ENCODE results near the gene PPP6R2.

Gene PPP6R2

DNA sequence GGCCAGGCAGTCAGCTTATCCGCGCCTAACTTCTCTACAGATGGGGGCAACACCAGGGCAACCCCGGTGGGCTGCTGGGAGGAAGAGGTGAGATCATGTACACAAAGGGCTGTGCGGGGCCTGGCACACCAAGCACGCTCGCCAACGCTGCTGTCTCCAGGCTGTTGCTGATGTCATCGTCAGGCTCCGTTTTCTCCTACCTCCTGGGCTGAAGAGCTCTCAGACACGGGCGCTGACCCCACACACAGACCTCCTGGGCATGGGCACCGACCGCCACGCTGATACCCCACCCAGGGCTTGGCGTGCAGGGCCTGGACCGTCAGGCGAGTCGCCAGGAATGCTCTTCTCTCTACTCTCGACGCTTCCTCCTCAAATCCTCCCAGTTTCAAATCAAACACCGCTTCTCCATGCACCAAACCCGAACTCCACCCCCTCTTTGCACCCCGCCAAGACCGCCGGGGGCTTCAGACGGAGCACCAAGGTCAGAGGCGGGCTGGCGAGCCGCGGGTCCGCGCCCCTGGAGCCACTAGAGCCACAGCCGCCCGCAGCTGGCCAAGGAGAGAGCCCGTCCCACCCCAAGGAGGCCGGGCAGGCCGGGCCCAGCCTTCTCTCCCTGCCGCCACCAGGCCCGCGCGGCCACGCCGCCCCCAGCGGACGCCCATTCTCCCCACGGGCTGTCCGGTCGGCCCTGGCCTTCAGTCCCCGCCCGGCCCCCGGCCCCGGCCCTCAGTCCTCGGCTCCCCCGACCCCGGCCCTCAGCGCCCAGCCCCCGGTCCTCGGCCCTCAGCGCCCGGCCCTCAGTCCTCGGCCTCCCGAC lies 130.9 kb downstream of the PPP6R2 start:
- DNase-seq, result no peak

DNA sequence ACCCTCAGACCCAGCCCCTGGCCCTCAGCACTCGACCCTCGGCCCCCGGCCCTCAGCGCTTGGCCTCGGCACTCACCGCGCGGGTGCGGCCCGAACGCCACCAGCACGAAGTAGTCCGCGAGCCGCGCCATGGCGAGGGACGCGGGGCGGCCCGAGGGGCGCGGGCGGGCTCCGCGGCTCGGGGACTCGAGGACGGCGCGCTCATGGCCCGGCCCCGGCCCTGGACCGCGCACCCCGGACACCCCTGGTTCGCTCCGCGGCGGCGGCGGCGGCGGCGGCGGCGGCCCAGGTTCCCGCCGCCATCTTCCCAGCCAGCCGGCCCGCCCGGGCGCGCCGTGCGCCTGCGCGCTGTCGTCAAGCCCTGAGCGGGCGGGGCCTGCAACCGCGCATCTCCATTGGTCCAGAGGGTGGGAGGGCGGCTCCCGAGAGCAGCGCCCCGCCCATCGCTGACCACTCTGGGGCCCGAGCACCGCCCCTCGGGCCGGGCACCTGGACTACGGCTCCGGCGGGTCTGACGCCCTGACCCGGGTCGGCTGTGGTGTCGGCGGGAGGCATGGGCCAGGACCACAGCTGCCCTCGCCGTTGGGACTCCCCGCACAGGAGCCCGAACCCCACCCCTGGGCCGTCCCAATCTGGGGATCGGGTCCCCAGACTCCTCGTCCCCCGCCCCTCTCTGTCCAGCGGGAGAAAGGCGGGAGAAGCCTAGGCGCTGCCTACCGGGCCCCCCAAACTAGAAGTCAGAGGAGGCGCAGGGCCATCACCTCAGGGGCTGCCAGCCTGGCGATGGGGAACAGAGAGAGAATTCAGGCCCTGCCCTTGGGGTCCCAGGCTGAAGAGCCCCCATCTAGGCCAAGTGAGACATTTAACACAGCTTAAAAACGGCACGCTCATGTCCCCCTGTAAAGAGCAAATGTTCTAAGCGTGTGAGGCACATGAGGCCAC lies 131.9 kb downstream of the PPP6R2 start, which contains the start of gene SBF1:
SBF1 (minus strand) TSS at position 326 of the 942 bp plus-strand sequence; CDS start at position 131, 195 bp downstream.
- DNase-seq, result peak; percentile 31

DNA sequence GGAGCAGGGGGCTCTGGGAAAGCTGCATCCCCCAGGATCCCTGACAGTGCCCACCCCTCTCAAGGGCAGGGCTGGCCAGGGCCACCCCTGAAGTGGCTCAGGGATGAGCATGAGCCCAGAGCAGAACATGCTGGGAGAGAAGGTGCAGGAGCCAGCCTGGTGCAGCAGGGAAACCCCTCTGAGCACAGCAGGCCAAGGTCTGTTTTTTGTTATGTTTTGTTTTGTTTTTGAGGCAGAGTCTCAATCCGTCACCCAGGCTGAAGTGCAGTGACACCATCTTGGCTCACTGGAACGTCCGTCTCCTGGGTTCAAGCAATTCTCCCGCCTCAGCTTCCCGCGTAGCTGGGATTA lies 132.5 kb downstream of the PPP6R2 start:
- DNase-seq, result no peak

DNA sequence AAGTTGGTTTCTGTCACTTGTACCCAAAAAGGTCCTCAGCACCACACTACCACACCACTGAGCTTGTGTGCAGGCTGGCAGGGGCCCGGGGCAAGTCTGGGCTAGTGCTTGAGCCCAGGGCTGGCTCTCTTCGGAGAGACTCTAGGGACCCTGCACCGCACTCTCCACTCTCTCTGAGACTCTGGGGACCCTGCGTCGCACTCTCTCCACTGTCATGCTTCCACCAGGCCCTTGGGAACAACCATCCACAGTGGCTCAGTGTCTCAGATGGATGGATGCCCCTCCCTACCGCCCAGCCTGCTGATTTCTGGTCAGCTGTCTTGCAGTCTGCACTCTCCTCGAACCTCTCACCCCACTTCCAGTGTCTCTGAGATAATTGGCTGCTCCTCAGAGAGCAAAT lies 133.7 kb downstream of the PPP6R2 start:
- no peak for DNase-seq

DNA sequence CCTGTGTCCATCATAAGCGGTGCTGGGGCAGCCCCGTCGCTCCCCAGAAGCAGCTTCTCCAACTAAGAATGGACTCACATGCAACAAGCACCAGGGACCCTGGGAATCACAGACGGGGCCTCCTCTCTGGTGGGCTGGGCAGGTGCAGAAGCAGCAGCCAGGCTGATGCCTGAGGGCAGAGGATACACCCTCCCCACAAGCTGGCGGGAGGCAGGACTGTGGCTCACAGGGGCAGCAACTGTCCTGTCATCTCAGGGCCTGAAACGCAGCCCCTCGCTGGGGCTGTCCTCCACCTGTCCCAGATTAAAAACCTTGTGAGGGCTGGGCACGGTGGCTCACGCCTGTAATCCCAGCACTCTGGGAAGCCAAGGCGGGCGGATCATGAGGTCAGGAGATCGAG lies 134.8 kb downstream of the PPP6R2 start:
- DNase-seq, result no peak

DNA sequence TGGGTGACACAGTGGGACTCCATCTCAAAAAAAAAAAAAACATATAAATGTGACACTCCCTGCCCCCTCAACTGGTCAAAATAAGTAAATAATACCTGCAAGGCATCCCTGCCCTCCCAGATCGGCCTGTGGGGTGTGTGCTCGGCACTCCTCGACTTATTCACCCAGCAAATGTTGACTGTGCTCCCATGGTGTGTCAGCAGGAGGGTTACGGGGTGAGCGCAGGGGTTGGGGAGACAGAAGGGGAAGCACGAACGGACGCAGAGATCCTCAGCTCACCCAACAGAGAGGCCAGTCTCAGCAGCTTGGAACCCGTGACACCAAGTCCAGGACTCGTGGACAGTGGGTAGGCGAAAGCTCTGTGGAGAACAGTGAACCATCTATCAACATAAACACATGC lies 136.6 kb downstream of the PPP6R2 start:
- DNase-seq, result no peak

DNA sequence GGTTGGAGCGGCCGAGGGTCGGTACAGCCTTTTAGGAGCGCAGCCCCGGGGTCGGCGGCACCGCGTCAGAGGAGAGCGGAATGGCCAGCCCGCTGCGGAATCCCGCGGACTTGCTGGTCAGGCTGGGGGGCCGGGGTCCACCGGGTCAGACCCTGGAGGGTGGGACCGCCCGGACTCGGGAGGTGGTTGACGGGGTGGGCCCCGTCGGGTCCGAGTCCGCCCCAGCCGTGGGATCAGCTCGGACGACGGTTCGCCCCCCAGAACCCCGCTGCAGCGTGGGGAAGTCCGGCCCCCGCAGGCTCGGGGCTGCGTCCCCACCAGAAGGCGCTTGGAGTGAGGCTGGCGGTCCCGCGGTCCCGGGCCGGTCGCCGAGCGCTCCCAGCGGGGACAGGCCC lies 137.9 kb downstream of the PPP6R2 start:
- no peak for DNase-seq

DNA sequence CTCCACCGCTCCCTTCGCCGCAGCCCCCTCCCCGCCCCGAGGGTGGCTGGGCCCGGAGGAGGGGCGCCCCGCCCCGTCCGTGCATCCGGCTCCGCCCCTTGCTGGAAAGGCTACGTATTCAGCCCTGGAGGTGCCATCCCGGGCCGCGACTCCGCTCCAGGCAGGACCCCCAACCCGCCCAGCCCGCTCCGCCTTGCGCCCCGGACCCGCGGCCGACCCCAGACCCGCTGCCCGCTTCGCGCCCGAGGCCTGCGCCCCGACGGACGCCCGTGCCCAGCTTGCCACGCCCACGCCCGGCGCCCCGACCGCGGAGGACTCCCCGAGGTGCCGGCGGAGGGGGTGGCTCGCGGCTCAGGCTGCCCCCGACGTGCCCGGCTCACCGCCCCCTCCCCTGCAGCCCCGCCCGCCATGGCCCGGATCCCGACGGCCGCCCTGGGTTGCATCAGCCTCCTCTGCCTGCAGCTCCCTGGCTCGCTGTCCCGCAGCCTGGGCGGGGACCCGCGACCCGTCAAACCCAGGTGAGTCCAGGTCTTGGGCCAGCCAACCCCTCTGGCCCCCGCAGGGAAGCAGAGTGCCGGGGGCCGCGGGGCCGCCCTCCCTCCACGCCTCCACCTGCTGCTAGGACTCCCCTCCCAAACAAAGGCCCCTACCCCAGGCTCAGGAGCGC lies 138.4 kb downstream of the PPP6R2 start, which contains the start of gene ADM2:
ADM2 (plus strand) TSS at position 104 of the 667 bp plus-strand sequence; CDS start at position 409, 305 bp downstream.
- DNase-seq, result no peak

DNA sequence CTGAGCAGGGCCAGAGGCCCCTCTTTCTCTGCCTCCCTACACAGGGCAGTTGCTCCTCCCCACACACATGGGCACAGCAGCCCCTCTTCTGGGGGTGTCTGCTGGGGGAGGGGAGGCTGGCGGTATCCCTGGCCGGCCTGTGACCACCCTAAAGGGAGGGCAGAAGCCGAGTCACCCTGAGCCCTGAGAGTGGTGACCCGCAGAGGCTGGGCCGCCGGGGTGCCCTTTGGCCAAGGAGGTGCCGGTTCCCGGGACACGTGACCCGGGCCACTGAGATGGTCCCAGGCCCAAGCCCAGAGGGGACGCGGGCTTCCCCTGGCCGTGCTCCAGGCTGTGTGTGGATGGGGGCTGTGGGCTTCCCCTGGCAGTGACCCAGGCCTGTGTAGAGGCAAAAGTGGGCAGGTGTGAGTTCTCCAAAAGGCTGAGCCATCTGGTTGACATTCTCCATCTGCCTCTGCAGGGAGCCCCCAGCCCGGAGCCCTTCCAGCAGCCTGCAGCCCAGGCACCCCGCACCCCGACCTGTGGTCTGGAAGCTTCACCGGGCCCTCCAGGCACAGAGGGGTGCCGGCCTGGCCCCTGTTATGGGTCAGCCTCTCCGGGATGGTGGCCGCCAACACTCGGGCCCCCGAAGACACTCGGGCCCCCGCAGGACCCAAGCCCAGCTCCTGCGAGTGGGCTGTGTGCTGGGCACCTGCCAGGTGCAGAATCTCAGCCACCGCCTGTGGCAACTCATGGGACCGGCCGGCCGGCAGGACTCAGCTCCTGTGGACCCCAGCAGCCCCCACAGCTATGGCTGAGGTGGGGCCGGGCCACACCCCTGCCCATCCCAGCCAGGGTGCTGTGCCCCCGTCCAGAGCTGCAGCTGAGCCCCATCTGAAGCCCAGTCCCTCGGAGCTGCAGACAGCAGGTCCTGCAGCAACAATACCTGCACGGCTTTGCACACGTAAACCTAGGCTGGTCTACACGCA lies 139.3 kb downstream of the PPP6R2 start:
- DNase-seq, result peak; percentile 25

DNA sequence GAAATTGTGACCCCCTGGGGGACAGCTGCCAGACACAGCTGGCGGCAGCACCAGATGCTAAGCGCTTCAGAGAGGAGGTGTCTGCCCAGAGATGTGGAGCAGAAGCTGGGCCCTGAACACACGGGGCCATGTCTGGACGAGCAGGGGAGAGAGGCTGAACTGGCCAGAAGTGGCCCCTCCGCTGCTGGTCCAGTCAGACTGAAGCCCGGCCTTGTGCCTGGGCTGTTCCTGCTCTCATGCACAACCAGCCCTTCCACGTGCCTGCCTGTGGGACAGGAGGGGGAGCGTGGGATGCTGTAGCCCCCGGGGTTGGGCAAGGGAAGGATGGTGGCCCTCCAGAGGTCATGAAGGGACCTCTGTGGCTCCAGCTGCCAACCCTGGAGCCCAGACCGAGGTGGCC lies 140.0 kb downstream of the PPP6R2 start:
- DNase-seq, result no peak

DNA sequence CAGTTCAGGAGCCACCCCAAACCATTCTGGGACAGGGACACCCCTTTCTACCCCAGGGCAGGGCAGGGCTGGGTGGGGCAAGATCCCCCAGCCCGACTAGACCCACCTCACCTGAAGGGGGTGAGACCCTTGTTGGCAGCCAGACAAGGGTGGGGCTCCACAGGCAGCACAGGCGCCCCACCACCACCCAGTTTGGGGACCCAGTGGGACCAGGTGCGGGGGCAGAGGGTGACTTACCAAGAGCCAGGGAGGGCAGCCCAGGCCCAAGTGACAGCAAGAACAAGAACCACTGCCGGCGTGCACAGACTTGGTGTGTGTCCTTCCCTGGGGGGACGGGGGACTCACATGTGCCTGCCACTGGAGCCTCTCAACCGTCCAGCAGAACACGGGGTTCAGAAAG lies 140.4 kb downstream of the PPP6R2 start:
- DNase-seq, result no peak

DNA sequence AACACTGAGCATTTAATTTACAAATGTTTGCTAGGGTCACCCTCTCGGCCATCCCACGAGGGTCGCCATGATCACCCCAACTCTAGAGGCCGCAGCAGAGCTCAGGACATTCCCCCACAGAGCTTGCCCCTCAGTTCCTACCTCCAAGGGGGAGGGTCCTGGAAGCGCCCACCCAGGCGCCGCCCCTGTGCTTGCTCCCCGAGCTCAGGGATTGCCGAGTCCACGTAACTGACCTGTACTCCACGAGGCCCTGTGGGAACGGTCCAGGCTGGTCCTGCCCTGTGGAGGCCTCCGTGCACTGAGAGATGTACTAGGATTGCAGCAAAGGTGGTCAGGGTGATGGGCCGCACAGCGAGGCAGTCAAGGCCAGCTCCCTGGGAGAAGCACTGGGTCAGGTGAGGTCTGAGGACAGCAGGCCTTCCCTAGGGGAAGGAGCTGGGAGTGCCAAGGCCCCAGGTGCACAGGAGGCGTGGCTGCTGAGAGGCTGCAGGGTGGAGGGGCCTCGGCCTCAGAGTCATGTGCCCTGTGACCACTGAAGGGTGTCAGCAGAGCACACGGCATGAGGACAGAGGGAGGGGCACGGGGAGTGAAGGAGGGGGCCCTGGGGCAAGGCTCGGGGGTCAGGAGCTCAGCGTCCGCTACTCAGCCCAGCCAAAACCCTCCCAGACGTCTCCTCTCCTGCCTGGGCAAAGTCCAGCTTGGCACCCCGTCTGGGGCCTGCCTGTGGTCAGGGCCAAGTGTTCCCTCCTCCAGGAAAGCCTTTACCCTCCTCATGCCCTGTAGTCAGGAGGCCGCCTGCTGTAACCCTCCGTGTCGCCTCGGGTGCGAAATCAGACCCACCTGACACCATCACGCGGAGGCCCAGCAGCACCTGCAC lies 141.1 kb downstream of the PPP6R2 start:
- DNase-seq, result no peak

DNA sequence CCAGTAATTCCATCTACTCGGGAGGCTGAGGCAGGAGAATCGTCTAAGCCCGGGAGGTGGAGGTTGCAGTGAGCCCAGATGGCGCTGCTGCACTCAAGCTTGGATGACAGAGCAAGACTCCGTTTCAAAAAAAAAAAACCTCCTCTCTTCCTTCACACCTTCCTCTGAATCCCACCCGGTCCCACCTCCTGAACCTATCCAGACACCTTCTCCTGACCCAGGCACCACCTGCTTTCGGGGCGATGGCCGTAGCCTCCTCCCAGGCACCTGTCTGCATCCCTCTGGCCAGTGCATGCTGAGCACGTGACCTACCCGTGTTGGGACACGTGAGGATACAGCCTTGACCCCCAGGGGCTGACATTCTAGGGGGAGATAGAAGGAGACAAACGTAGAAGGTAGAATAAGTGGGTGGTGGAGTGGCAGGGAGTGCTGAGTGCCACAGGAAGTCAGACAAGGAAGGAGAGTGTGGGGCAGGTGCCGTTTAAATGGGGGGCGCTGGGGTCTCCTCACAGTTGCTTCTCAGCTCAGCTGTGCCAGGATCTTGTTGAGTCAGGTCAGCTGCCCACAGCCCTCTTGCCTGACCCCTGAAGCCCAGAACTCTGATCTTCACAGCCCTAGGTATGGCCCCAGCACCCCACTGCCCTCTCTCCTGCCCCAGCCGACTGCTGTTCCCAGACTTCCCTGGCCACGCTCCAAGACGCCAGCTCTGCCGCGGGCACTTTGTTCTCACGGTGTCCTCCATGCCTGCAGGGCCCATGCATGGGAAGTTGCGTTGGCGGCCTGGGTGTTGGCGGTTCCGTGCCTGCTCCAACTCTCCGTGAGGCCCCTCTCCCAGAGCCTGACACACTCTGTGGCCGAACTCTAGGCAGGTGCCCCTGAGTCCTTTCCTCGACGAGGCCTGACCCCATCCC lies 142.3 kb downstream of the PPP6R2 start:
- DNase-seq, result no peak

DNA sequence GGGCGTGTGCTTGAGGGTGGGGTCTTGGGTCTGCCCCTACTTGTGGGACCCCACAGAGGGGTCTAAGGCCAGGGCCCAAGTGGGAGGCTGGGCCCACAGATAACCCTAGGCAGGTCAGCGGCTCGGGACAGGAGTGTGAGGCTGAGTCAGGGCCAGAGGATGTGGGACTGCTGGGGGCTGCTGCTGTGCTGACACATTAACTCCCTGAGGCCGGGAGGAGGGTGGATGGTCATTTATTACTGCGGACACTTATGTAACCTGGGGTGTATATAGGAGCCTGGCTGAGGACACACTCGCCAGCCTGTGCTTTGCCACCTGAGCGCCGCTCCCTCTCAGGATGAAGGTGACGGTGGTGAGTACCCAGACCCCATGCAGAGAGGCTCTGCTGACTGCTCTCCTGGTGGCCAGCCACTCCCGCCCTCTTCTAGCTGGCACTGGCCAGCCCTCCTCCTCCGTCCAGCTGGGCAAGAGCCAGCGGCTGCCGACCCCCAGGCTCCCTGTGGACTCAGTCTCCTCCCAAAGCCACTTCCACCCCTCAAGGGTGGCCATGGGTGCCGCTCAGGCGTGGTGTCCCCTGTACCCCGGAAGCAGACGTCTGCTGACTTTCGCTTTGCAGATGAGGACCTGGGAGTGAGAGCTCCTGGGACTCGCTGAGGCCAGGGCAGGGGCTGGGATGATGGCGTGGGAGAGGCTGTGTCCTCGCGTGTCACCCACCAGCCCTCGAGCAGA lies 143.6 kb downstream of the PPP6R2 start, which contains the start of gene MIOX:
MIOX (plus strand) TSS at position 299 of the 729 bp plus-strand sequence; CDS start at position 338, 39 bp downstream.
- no peak for DNase-seq

DNA sequence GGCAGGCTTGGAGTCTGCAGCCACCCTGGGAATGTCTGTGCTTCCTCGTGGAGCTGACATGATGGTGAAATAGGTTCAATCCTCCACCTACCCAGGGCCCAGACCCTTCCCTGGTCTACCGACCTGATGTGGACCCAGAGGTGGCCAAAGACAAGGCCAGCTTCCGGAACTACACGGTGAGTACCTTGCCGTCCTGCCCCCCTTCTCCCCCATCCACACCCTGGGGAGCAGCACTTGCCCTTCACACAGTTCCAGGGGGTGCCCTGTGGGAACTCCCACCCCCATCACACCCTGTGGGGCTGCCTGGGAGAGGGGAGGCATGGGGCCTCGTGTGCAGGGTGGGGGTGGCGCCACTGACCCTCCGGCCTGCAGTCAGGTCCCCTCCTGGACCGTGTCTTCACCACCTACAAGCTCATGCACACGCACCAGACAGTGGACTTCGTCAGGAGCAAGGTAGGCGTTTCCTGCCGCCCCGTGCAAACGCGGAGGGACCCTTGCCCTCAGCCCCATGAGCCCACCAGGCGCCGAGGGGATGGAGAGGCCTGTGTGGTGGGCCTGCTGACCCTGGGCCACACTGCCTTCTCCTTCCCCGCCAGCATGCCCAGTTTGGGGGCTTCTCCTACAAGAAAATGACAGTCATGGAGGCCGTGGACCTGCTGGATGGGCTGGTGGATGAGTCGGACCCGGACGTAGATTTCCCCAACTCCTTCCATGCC lies 144.3 kb downstream of the PPP6R2 start:
- no peak for DNase-seq

DNA sequence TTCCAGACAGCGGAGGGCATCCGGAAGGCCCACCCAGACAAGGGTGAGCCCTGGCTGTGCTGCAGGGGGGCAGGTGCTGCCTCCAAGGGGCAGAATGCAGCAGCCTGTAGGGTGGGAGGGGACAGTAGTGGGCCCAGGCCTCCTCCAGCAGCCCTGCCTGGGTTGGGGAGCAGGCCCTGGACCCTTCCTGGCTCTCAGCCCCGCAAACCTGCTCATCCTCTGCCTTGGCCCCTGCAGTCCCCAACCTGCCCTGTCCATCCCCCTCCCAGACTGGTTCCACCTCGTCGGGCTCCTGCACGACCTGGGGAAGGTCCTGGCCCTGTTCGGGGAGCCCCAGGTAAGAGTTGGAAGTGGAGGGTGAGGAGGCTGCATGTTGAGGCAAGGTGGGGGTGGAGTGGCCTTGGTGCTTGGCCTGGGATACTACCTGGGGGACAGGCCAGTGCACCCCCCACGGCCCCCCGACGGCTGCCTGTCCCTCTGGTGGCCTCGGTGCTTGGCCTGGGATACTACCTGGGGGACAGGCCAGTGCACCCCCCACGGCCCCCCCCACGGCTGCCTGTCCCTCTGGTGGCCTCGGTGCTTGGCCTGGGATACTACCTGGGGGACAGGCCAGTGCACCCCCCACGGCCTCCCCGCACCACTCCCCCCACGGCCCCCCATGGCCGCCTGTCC lies 145.0 kb downstream of the PPP6R2 start:
- DNase-seq, result no peak

DNA sequence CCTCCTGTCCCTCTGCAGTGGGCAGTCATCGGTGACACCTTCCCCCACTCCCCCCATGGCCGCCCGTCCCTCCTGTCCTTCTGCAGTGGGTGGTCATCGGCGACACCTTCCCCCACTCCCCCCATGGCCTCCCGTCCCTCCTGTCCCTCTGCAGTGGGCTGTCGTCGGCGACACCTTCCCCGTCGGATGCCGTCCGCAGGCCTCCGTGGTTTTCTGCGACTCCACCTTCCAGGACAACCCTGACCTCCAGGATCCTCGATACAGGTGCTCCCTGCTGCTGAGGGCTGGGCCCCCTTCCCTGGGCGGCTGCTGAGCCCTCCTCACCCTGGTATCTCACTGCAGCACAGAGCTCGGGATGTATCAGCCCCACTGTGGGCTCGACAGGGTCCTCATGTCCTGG lies 145.8 kb downstream of the PPP6R2 start:
- no peak for DNase-seq

Measured in DMS 273 treated with DMSO at 0.1 percent for 48 hours (cell line).